Measurements from ENCODE around the gene SH3RF2.
A peak's percentile ranks its signal among the peaks of the same experiment; 100 is the strongest.

The SH3RF2 gene

DNA sequence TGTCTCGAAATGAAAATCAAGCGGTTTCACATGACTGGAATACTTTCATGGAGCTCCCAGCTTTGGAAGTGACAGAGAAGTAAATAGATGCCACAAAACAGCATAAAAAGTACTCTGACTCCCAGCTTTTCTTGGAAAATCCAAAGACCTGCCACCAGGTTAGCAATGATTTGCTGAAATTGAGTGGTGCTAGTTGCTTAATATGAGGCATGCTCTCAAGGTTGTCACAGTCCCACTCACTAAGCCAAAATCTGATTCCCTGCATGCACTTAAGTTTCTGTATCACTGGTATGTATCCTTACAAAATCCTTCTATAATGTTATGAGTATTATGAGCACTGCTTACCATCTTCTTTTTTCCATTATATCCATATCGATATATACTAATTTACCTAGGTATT lies 13.0 kb upstream of the SH3RF2 start:
- DNase-seq, result no peak

DNA sequence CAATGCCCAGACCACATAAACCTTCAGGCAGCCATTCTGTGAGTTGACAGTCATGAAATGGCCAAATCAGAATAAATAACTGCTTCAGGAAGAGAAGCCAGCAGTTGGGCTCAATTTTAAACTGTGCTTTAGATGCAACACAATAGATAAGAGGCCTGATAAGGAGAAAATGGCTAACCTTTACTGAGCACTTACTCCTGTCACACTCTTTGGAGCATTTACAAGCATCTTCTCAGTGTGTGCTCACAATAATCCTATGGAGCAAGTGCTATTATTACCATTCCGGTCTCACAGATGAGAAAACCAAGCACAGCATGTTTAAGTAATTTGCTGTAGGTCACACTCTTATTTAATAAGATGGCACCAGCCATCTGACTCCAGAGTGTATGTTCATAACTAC lies 11.5 kb upstream of the SH3RF2 start:
- no peak for DNase-seq

DNA sequence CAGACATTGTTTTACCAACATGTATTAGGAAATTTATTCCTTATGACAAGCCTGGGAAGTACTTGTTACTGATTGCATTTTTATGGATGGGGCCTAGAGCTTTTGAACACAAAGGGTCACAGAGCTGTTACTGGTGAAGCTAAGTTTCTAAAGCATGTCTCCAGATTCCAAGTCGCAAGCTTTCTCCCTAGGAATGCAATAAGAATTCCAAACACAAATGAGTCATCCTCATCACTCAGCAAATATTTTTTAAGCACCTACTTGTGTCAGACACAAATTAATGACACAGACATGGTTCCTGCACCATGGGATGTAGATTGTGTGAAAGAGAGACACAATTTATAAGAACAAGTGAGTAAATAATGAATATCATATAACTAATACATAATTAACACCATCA lies 11.0 kb upstream of the SH3RF2 start:
- no peak for DNase-seq

DNA sequence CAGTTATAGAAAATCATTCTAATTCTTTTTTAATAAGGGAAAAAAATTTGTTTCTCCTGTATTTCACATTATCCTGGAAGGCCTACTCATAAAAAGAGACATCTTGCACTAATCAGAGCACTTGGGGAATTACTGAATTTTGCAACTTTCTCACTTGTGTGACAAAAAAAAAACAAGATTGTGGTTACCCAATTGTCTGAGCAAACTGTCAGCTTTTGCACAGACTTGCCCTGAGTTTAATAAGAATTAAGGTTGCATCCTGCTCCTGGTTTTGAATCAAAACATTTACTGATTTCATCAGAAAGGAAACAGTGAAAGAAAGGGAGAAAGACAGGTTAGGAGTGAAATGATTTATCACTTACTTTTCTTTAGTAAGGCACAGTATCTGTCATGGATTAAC lies 10.6 kb upstream of the SH3RF2 start:
- DNase-seq, result no peak

DNA sequence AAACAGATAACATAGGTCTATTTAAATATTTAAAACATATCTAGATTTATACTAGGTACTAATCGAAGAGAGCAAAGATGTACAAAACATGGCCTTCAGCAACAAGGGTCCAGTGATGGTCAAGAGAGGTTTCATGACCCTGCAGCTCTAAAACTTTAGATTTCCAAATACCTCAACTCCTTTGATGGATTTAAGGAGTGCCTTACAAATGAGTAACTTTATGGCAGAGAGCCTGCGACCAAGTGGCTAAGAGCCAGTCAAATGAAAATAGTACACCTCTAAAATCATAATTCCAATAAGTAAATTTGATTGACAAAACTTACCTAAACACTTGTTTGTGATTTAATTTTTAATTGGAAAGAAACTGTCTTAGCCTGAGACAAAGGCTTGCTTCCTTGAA lies 4.7 kb upstream of the SH3RF2 start:
- DNase-seq, result no peak

DNA sequence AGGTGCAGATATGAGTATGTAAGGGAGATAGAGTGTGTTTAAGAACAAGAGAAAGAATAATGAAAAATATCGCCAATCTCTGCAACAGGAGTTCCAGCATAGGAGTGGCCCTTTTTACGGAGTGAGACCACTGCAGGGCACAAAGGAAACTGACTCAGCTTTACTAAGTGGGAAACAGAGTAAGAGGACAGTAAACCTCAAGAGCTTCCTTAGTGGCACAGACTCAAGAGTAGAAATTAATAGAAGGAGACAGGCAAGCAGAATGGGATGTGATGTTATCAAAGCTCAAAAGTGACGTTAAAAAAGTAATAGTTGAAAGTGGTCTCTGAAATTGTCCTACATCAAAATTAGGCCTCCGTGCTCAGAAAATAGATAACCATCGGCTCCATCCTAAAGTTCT lies 2.1 kb upstream of the SH3RF2 start:
- DNase-seq, result no peak

DNA sequence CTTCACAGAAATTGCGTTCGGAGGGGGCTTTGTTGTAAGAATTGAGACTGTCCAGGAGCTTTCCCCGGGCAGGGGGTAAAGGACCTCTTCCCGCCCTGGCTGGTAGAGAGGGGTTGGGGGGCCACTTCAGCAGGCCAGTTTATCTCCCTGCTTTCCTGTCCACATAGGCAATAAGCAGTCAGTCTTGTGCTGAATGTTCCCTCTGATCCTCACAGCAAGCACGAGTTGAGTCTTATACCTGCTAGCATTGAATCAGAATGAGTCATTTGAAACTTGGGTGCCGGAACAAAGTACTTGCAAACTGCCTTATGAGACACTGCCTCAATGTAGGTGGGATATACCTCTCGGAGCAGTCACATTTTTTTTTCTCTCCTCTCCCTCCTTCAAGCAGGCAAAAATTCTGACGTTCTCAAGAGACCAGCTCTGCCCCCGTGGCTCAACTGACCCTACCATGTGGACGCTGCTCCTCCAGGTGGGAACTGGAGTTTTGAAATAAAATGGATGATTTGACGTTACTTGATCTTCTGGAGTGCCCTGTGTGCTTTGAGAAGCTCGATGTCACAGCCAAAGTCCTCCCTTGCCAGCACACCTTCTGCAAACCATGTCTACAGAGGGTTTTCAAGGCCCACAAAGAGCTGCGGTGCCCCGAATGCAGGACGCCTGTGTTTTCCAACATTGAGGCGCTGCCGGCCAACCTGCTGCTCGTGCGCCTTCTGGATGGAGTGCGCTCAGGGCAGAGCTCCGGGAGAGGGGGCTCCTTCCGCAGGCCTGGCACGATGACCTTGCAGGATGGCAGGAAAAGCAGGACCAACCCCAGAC lies 1.3 kb downstream of the SH3RF2 start:
- DNase-seq, result peak; percentile 29

DNA sequence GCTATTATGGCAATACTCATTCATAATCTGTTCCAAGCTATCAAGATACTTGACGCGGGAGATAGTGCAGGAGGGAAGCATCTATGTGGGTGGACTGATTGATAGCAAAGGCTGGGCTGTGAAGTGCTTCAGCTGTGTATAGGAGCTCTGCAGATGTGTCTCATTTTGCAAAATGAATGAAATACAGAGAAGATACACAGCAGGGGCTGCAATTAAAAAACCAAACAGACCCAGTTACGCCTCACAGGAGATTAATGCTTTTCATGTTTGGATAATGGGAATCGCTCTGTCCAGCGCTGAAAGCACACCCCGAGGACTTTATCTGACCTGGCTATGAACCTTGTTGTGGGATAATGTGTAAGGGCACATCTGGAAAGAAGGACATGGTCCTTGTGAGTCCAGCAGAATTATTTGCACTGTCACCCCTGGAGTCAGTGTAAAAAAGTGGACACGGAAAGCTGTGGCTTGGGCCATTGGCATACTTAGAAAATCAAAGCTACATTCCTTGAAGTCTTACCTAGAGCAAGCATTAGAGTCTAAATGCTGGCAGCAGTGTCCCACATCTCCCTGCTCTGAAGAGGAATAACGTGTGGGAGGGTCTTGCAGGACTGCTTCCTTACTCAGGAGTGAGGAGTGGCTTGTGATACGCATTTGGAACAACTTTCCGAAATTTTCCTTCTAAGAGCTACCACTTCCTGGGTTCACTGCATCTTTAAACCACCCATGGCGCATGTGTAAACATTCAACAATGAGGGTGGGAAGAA lies 2.6 kb downstream of the SH3RF2 start:
- DNase-seq, result no peak

DNA sequence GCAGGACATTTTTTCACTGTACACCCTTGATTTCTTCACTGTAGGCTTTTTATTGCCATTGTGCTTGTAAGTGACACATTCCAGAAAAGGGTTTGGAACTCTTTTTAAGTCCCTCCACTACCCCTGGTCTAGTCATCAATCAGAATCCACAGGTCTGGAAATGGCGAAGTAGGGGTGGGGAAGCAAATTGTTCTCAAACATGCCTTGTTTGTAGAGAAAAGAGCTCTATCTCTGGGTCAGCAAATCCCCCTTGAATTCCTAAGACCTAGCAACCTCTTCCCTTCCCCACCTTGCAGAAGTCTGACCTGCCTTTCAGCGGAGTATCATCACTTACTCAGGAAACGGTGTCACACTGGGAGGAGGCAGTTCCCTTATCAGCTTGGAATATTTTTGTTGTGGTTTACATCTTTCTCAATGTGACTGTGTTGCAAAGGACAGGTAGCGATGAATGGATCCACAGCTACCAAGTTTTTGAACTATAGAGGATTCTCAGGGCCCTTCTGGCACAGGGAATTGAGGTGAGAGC lies 3.2 kb downstream of the SH3RF2 start:
- no peak for DNase-seq

DNA sequence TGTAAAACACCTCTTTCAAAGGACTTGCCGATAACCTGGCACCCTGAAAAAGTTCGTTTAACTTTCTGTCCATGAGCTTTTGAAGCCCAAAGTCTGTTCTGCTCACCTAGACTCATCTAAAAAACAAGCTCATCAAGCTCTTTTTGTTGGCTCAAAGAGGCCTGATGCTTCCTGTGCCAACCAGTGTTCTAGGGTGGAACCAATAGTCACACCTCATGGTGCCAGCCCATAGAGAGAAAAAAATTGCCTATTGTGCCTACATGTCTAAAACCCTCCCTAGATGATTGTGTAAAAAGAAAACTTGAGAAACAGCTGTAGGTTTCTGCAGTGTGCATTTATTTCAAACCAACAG lies 4.7 kb downstream of the SH3RF2 start:
- no peak for DNase-seq

DNA sequence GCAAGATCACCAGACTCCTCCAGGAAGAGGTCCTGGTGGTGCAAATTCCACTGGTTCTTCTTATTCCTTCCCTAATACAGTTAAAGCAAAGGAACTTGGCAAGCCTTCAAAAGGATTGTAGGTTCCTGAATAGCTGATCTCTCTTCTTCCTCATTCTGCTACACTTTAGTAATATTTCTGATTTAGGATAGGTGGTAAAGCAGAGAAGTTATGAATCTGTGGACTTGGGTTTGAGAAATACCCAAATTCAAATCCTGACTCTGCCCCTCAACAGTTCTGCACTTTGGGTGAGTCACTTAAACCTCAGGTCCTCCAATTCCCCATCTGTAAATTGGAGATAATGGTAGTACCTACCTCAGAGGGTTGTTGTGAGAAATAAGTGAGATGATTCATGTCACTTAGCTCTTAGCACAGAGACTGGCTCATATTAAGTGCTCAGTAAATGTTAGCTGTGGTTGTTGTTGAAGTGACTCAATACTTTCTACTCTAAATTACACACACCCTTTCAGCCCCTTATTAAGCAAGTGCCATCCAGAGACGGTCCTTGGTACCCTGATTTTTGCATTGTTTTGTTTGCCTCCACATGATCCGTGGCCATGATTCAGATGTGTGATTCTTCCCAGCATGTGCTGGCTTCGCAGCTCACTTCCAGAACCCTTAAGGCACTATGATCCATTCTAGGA lies 5.2 kb downstream of the SH3RF2 start:
- DNase-seq, result no peak

DNA sequence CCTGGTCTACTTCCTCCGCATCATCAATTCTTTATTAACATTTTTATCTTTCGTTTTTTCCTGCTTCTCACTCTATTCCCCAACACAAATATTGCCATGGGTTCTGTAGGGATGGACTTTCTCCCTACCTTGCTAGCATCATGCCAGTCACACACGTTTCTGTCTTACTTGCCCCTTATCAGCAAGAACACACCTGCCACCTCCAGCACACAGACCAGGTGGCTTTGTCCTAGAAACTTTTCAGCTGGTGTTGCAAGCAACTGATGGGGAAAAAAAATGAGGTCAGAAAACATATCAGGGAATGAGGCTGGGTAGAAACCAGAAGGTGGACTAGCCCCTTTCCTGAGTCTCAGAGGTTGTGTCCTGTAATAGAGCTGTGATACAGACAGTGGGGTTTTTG lies 5.8 kb downstream of the SH3RF2 start:
- DNase-seq, result no peak

DNA sequence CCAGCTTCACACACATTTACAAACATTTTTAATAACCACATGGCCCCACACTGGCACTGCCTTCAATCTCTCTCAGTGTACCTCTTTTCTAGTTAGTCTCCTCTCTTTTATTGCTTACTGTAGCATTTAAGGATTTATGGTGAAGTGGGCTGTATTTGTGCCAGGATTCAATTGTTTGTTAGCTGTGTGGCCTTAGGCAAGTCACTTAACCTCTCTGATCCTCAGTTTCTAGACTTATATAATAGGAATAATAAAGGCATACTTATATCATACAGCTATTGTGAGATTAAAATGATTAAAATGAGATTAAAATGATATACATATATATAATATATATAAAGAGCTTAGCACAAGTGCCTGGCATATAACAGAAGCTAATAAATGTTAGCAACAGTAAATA lies 6.4 kb downstream of the SH3RF2 start:
- DNase-seq, result no peak

DNA sequence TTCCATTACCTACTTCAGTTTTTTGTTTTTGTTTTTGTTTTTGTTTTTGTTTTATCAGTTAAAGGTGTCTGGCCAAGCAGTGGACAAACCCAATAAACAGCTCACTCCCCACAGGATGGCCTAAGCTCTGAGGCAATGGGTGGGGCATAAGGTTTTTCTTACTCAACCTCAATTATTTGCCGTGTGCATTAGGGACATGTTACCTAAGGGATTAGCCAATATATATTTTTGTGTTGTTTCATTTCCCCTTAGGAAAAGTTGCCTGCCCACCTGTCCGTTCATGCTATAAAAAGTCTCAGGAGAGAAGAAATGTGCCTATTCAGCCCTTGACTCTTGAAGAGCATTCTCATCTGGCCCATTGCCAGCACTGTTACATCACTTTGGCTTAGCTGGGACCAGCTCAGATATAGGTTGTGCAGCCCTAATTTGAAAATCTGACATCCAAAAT lies 7.3 kb downstream of the SH3RF2 start:
- no peak for DNase-seq

DNA sequence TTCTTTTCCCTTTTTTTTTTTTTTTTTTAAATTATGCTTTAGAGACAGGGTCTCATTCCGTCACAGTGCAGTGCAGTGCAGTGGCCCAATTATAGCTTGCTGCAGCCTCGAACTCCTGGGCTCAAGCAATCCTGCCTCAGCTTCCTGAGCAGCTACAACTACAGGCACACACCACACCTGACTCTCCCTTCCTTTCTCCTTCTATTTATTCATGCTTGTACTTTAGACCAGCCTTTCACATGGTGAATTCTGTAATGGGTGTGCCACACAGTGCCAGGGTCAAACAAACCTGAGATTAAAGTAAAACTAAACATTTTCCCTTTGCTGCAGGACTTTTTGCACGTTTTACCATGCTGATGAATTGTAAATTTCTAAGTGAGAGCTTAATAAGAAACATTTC lies 8.0 kb downstream of the SH3RF2 start:
- DNase-seq, result no peak

DNA sequence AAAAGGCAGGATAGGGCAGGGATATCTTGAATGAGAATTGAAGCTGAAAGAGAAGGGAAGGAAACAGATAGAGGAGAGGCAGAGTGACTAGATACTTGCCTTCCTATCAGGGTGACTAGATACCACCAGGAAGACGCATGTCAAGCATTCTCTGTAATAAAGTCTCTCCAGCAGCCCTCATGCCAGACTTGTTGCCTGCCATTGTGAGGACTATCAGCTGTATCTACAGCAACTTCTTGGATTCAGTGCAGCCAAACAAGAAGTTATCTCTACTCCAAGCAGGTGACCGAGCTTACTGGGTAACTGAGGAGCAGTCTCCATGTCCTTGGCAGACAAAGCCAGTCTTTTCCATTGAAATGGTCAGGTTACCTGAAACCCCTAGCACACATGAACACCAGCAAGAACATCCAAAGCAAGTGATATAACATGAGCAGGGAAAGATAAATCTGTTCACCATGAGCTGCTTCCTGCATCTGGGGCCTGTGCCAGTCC lies 9.3 kb downstream of the SH3RF2 start:
- no peak for DNase-seq

DNA sequence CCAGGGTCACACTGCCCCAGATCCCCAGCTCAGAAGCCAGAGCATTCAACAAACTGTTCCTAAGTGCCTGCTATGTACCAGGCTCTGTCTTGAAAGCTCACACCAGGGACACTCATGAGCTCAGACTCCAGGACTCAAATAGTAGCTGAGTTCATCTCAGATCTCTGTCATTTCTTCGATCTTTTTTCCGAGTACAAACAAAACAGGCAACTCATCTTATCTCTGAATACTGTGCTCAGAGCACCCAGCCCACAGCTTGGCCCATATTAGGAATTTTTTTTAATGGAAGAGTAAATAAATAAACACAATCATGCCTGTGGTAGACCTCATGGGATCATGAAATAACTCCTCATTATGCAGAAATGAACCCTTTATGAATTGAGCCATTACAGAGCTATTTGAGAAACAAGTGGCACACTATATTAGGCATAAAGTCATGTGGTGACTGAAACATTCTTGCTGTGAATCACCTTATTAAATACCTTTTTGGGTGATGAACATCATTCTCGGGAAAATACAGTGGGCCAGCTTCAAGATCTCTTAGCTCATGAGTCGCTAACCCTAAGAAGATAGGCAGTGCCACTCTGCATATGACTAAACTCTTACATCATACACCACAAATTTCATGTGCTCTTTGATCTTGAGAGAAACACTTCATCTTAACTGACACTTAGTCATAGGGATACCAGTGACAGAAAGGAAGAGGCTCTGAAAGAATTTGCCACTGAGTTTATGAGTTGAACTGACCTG lies 9.9 kb downstream of the SH3RF2 start:
- DNase-seq, result peak; percentile 40

DNA sequence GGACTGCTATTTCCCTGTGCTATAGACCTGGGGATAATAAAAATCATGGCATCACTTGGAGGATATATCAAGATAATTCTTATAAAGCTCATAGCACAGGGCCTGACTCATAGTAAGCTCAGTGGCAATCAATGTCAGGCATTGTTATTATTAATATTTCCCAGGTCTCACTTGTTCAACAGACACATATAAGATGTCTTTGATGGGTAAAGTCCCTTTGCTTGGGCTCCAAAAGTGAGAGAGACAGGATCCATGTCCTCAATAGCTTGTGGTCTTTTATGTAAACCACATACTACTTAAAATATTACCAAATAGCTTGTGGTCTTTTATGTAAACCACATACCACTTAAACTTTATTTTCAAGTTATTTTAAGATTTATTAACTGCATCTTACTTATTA lies 11.2 kb downstream of the SH3RF2 start:
- no peak for DNase-seq

DNA sequence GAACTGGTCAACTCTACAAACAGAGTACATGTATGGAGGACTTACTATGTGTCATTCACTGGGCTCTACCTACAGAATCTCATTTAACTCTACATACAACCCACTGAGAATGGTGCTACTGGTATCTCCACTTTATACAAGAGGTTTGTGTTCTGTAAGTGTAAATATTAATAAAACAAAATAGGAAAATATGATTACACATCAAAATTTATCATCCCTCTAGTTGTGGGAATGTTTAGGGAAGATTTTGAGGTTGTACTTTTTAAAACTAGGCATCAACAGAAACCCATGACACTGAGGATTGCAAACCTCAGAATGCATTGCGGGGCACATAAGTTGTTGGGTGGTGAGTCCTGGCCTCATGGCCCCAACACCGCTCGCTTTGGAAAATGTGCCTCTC lies 11.7 kb downstream of the SH3RF2 start:
- no peak for DNase-seq

DNA sequence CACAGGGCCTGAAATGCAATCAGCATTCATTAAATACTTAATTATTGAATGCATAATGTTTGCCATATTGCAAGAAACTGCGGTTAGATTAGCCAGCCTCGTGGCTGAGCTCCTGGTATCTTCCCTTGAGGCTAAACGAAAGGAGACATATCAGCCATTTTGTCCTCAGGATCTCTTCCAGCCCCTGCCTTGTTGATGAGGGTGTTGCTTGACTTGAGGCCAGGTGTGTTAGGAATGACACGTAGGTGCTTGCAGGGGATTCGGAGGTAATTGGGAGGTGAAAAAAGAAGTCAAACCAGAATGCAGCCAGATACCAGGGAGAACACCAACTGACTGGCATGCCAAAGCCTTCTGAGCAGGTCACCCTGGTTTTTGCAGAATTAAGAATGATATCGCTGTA lies 12.5 kb downstream of the SH3RF2 start:
- DNase-seq, result no peak

DNA sequence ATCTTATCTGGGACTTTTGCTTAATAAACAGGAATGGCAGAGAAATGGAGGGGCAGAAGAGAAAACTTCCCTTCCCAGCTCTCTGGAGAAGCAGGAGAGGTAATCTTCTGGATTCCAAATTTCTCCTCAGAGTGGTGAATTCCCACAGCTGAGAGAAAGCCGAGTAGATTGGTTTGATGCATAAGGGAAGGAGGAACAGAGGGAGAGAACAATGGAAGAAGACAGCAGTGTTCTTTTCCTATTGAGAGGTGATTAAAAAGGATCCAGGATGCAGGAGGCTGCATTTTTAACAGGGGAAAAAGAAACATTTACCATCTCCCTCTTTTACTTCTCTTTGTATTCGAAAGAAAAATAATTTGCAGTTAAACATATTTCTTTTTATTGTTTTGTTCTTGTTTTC lies 13.1 kb downstream of the SH3RF2 start:
- DNase-seq, result no peak

DNA sequence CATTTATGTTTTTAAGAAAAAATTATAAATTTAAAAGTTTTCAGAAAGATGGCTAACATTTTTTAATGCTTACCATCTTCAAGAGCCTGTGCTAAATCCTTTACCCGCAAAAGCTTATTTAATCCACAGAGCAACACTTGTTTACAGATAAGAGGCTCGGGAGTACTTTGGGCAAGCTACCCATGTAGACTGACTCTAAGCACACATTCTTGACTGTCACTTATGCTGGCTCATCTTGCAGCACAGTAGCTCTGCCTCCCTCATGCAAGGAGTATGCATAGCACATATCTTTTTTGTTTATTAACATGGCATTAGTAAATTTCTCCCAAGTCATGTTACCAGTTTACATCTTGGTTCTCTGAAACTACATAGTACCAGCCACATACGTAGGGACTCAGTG lies 14.7 kb downstream of the SH3RF2 start:
- no peak for DNase-seq

DNA sequence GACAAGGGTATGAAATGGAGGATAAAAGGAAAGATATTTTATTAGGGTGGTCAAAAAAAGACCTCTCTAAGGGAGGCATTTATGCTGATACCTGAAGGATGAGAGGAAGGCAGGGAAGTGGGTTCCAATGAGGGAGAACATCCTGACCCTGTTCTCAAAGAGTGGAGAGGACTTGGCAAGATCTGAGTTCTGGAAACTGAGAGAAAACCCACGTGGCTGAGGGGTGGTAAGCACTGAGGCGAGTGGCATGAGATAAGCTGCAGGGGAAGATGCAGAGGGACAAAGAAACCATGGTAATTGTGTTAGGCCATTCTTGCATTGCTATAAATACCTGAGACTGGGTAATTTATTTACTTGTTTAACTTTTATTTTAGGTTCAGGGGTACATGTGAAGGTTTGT lies 16.8 kb downstream of the SH3RF2 start:
- DNase-seq, result no peak

Measured in stimulated activated CD4-positive, alpha-beta T cell treated with anti-CD3 and anti-CD28 coated beads, Interleukin-1b, Interleukin-23, amount 100 ng/mL, for 48 hours (primary cell).